DOHH2 (cell line): ENCODE data around the gene SERTAD2.

ENCODE experiments used
- H3F3A ChIP-seq: fragments of 200-600 bp; sonication (generic), shearing (Covaris generic); 2 replicates; pipeline ENCODE4 v1.6.0; 2016; ENCODE audit warnings: antibody characterized with exemption, mild to moderate bottlenecking; ENCODE audit not compliant: control insufficient read depth, insufficient read depth
- H3K27ac ChIP-seq: fragments of 200-600 bp; sonication (generic); 2 replicates; pipeline ENCODE4 v1.5.1; 2014; ENCODE audit warnings: low read depth, mild to moderate bottlenecking, low read length, moderate library complexity
- H3K27me3 ChIP-seq: fragments of 200-600 bp; sonication (generic); 2 replicates; pipeline ENCODE4 v1.6.1; 2014; ENCODE audit warnings: mild to moderate bottlenecking, low read length, mixed read lengths; ENCODE audit not compliant: control insufficient read depth
- H3K36me3 ChIP-seq: fragments of 200-600 bp; sonication (generic); 2 replicates; pipeline ENCODE4 v1.6.1; 2014; ENCODE audit warnings: mild to moderate bottlenecking, low read length, moderate library complexity, mixed read lengths; ENCODE audit not compliant: control insufficient read depth
- H3K4me1 ChIP-seq: fragments of 200-600 bp; sonication (generic); 2 replicates; pipeline ENCODE4 v1.6.1; 2014; ENCODE audit warnings: mild to moderate bottlenecking, low read length, mixed read lengths; ENCODE audit not compliant: control insufficient read depth
- H3K4me2 ChIP-seq: fragments of 200-600 bp; sonication (generic); 2 replicates; pipeline ENCODE4 v1.6.0; 2014; ENCODE audit warnings: mild to moderate bottlenecking, low read length, moderate library complexity
- H3K4me3 ChIP-seq: fragments of 200-600 bp; sonication (generic); 2 replicates; pipeline ENCODE4 v1.5.1; 2014; ENCODE audit warnings: mild to moderate bottlenecking, low read length, mixed read lengths
- H3K79me2 ChIP-seq: fragments of 200-600 bp; sonication (generic); 2 replicates; pipeline ENCODE4 v1.6.1; 2014; ENCODE audit warnings: mild to moderate bottlenecking, low read length, mixed read lengths; ENCODE audit not compliant: control insufficient read depth
- H3K9me2 ChIP-seq: fragments of 200-600 bp; sonication (generic); replicated peaks from 2 replicates; pipeline ENCODE4 v1.6.1; 2014; ENCODE audit warnings: mild to moderate bottlenecking, low read length, mixed read lengths; ENCODE audit not compliant: control insufficient read depth
- H3K9me3 ChIP-seq: fragments of 200-600 bp; sonication (generic); 2 replicates; pipeline ENCODE4 v1.6.1; 2014; ENCODE audit warnings: antibody characterized with exemption, low read length, mixed read lengths; ENCODE audit not compliant: control insufficient read depth, insufficient read depth
- H4K20me1 ChIP-seq: fragments of 200-600 bp; sonication (generic); 2 replicates; pipeline ENCODE4 v1.6.0; 2014; ENCODE audit warnings: low read depth, mild to moderate bottlenecking, antibody characterized with exemption, low read length, moderate library complexity; ENCODE audit not compliant: control insufficient read depth, insufficient read depth
- CTCF ChIP-seq: fragments of 200-600 bp; sonication (generic); IDR thresholded peaks from one replicate; pipeline ENCODE4 v1.5.1; 2014; ENCODE audit warnings: antibody characterized with exemption, mild to moderate bottlenecking, low read depth, low read length; ENCODE audit not compliant: poor library complexity, severe bottlenecking
- EZH2phosphoT487 ChIP-seq: fragments of 200-600 bp; sonication (generic); IDR thresholded peaks from 2 replicates; pipeline ENCODE4 v1.6.1; 2017; ENCODE audit warnings: borderline replicate concordance, mild to moderate bottlenecking, antibody characterized with exemption, low read length, moderate library complexity, mixed read lengths

Gene SERTAD2

DNA sequence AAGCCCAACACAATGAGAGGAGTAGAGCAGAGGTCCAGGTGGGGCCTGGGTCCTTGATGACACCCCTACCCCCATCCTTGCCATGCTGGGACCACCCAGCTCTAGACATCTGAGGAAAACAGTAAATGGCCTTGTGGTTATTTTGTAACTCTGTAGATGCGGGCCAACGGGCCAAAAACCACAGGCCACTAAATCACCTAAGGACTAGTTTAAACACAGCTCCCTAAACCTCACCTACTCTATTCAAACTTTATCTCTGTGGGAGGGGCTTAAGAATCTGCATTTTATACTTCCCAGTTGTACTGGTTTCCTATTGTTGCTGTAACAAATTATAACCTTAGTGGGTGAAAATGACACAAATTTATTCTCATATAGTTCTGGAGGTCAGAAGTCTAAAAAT is 19.0 kb upstream of the SERTAD2 start:
- Histone ChIP-seq H3K4me2 (peak overlapping the region; percentile 6; the same call in 1 of the 2 replicates), H3K9me3 (no peaks in the 10 kb centered on the region), H3K27ac (no peak overlapping the region)

GRCh38 chr2:64670047-64670446 is 16.3 kb upstream of the SERTAD2 start:
- Histone ChIP-seq H3K4me1 (peaks cover 56% of the 10 kb centered on the region), H4K20me1 (no peaks in the 10 kb centered on the region), H3K36me3 (peaks cover 8% of the 10 kb centered on the region; the same call in 1 of the 2 replicates), H3K9me2 (no peaks in the 10 kb centered on the region), H3K4me2 (no peak overlapping the region), H3K27me3 (no peaks in the 10 kb centered on the region), H3K9me3 (no peaks in the 10 kb centered on the region), H3K27ac (no peak overlapping the region), H3K4me3 (no peak overlapping the region), H3K79me2 (no peaks in the 10 kb centered on the region), H3F3A (peaks cover 8% of the 10 kb centered on the region; the same call in 1 of the 2 replicates)
- TF ChIP-seq CTCF (no peak), EZH2phosphoT487 (no peak)

More for the DNA sequence above, 19.0 kb upstream of the SERTAD2 start:
- no peaks in the 10 kb centered on the region for H4K20me1 ChIP-seq
- no peaks in the 10 kb centered on the region for H3K79me2 ChIP-seq
- no peaks in the 10 kb centered on the region for H3K9me2 ChIP-seq
- peaks cover 29% of the 10 kb centered on the region for H3K4me1 ChIP-seq
- H3K27me3 ChIP-seq: no peaks in the 10 kb centered on the region
- H3F3A ChIP-seq: peaks cover 8% of the 10 kb centered on the region; the same call in 1 of the 2 replicates
- H3K4me3 ChIP-seq: no peak overlapping the region
- TF ChIP-seq CTCF: no peak
- no peak for TF ChIP-seq EZH2phosphoT487
- peaks cover 3% of the 10 kb centered on the region; the same call in 1 of the 2 replicates for H3K36me3 ChIP-seq

GRCh38 chr2:64669288-64669687 is 15.6 kb upstream of the SERTAD2 start:
- no peaks in the 10 kb centered on the region for H4K20me1 ChIP-seq
- H3K79me2 ChIP-seq: no peaks in the 10 kb centered on the region
- H3K4me2 ChIP-seq: no peak overlapping the region
- peaks cover 11% of the 10 kb centered on the region; the same call in 1 of the 2 replicates for H3F3A ChIP-seq
- H3K27ac ChIP-seq: no peak overlapping the region
- H3K27me3 ChIP-seq: no peaks in the 10 kb centered on the region
- TF ChIP-seq EZH2phosphoT487 (no peak), CTCF (no peak)
- H3K9me3 ChIP-seq: no peaks in the 10 kb centered on the region
- peaks cover 63% of the 10 kb centered on the region for H3K4me1 ChIP-seq
- no peaks in the 10 kb centered on the region for H3K9me2 ChIP-seq
- H3K36me3 ChIP-seq: peaks cover 8% of the 10 kb centered on the region; the same call in 1 of the 2 replicates
- no peak overlapping the region for H3K4me3 ChIP-seq
